ENCODE data around the gene PIP4K2A. TPM values are rescaled to one million over a fixed set of nuclear protein-coding genes. Genes with fewer than 3 reads are reported as not detected.
A peak's percentile ranks its signal among the peaks of the same experiment; 100 is the strongest.
"Not testable (repeated sequence)": the region's sequence is repeated elsewhere in the genome, so short reads cannot be mapped to it uniquely, and the experiment has no call there.

Gene PIP4K2A
- total RNA-seq, 2 donors from 2014 or later: 167 to 205 TPM

GRCh38 chr10:22520645-22521044 is 193.7 kb downstream of the PIP4K2A start:
- H3K4me1 Mint-ChIP-seq; H3K27me3 Mint-ChIP-seq; H3K27ac Mint-ChIP-seq; H3K4me3 Mint-ChIP-seq; DNase-seq; H3K36me3 Mint-ChIP-seq (ENCODE audit: low read depth); ATAC-seq; H3K9me3 ChIP-seq (ENCODE audit: control insufficient read depth, low read length, poor library complexity, severe bottlenecking): not testable (repeated sequence)

GRCh38 chr10:22518167-22518724 is 196.1 kb downstream of the PIP4K2A start:
- no peaks in the 10 kb centered on the region for H3K4me1 Mint-ChIP-seq
- H3K27me3 Mint-ChIP-seq: peaks cover 10% of the 10 kb centered on the region
- peaks cover 4% of the 10 kb centered on the region for H3K36me3 Mint-ChIP-seq (ENCODE audit: low read depth)
- H3K4me3 Mint-ChIP-seq: no peak overlapping the region
- peaks cover 2% of the 10 kb centered on the region for H3K9me3 ChIP-seq (ENCODE audit: control insufficient read depth, low read length, poor library complexity, severe bottlenecking)
- DNase-seq (no peak), ATAC-seq (no peak)
- no peak overlapping the region for H3K27ac Mint-ChIP-seq

GRCh38 chr10:22515009-22515408 is 199.4 kb downstream of the PIP4K2A start:
- peaks cover 10% of the 10 kb centered on the region for H3K27me3 Mint-ChIP-seq
- ATAC-seq: no peak

GRCh38 chr10:22514414-22514758 is 200.0 kb downstream of the PIP4K2A start:
- not testable (repeated sequence) for H3K36me3 Mint-ChIP-seq (ENCODE audit: low read depth); H3K4me1 Mint-ChIP-seq; H3K9me3 ChIP-seq (ENCODE audit: control insufficient read depth, low read length, poor library complexity, severe bottlenecking); ATAC-seq; H3K27ac Mint-ChIP-seq; H3K4me3 Mint-ChIP-seq; DNase-seq
- H3K27me3 Mint-ChIP-seq: peaks cover 10% of the 10 kb centered on the region

More at GRCh38 chr10:22515009-22515408, 199.4 kb downstream of the PIP4K2A start:
- Mint-ChIP-seq H3K27ac (no peak overlapping the region), H3K4me1 (no peaks in the 10 kb centered on the region), H3K4me3 (no peak overlapping the region), H3K36me3 (ENCODE audit: low read depth) (peaks cover 4% of the 10 kb centered on the region)
- no peak for DNase-seq
- no peaks in the 10 kb centered on the region for H3K9me3 ChIP-seq (ENCODE audit: control insufficient read depth, low read length, poor library complexity, severe bottlenecking)

GRCh38 chr10:22513483-22514413 is 200.6 kb downstream of the PIP4K2A start:
- peaks cover 10% of the 10 kb centered on the region for H3K27me3 Mint-ChIP-seq

GRCh38 chr10:22512015-22512414 is 202.4 kb downstream of the PIP4K2A start:
- peaks cover 10% of the 10 kb centered on the region for H3K27me3 Mint-ChIP-seq
- H3K36me3 Mint-ChIP-seq (ENCODE audit: low read depth); H3K27ac Mint-ChIP-seq; H3K4me1 Mint-ChIP-seq; H3K9me3 ChIP-seq (ENCODE audit: control insufficient read depth, low read length, poor library complexity, severe bottlenecking); DNase-seq; ATAC-seq; H3K4me3 Mint-ChIP-seq: not testable (repeated sequence)

More at GRCh38 chr10:22513483-22514413, 200.6 kb downstream of the PIP4K2A start:
- H3K36me3 Mint-ChIP-seq (ENCODE audit: low read depth); H3K27ac Mint-ChIP-seq; H3K4me3 Mint-ChIP-seq; H3K9me3 ChIP-seq (ENCODE audit: control insufficient read depth, low read length, poor library complexity, severe bottlenecking); DNase-seq; H3K4me1 Mint-ChIP-seq; ATAC-seq: not testable (repeated sequence)

- ATAC-seq; DNase-seq; H3K27ac Mint-ChIP-seq; H3K9me3 ChIP-seq (ENCODE audit: control insufficient read depth, low read length, poor library complexity, severe bottlenecking); H3K4me1 Mint-ChIP-seq; H3K27me3 Mint-ChIP-seq; H3K4me3 Mint-ChIP-seq; H3K36me3 Mint-ChIP-seq (ENCODE audit: low read depth): not testable (repeated sequence)
Observed at GRCh38 chr10:22508214-22508613, 206.2 kb downstream of the PIP4K2A start.

- Mint-ChIP-seq H3K4me1 (peaks cover 6% of the 10 kb centered on the region), H3K27ac (no peak overlapping the region)
- no peaks in the 10 kb centered on the region for H3K9me3 ChIP-seq (ENCODE audit: control insufficient read depth, low read length, poor library complexity, severe bottlenecking)
Observed at GRCh38 chr10:22505911-22506685, 208.3 kb downstream of the PIP4K2A start.

GRCh38 chr10:22504766-22505165 is 209.6 kb downstream of the PIP4K2A start:
- Mint-ChIP-seq H3K4me1 (peaks cover 6% of the 10 kb centered on the region), H3K27ac (no peak overlapping the region)
- DNase-seq: no peak

More at GRCh38 chr10:22505911-22506685, 208.3 kb downstream of the PIP4K2A start:
- H3K4me3 Mint-ChIP-seq: no peak overlapping the region
- H3K36me3 Mint-ChIP-seq (ENCODE audit: low read depth): no peaks in the 10 kb centered on the region
- DNase-seq (no peak), ATAC-seq (peak; percentile 67)
- peaks cover 6% of the 10 kb centered on the region for H3K27me3 Mint-ChIP-seq

GRCh38 chr10:22503315-22504088 is 210.9 kb downstream of the PIP4K2A start:
- Mint-ChIP-seq H3K27ac (no peak overlapping the region), H3K4me1 (peaks cover 6% of the 10 kb centered on the region), H3K27me3 (peaks cover 21% of the 10 kb centered on the region), H3K4me3 (no peak overlapping the region), H3K36me3 (ENCODE audit: low read depth) (no peaks in the 10 kb centered on the region)
- DNase-seq: no peak
- no peak for ATAC-seq
- H3K9me3 ChIP-seq (ENCODE audit: control insufficient read depth, low read length, poor library complexity, severe bottlenecking): no peaks in the 10 kb centered on the region

More at GRCh38 chr10:22504766-22505165, 209.6 kb downstream of the PIP4K2A start:
- no peak for ATAC-seq
- no peaks in the 10 kb centered on the region for H3K9me3 ChIP-seq (ENCODE audit: control insufficient read depth, low read length, poor library complexity, severe bottlenecking)
- Mint-ChIP-seq H3K27me3 (peaks cover 8% of the 10 kb centered on the region), H3K4me3 (no peak overlapping the region), H3K36me3 (ENCODE audit: low read depth) (no peaks in the 10 kb centered on the region)

GRCh38 chr10:22501863-22502262 is 212.5 kb downstream of the PIP4K2A start:
- DNase-seq: no peak
- peaks cover 6% of the 10 kb centered on the region for H3K4me1 Mint-ChIP-seq
- peaks cover 34% of the 10 kb centered on the region for H3K27me3 Mint-ChIP-seq
- no peak overlapping the region for H3K27ac Mint-ChIP-seq
- H3K9me3 ChIP-seq (ENCODE audit: control insufficient read depth, low read length, poor library complexity, severe bottlenecking): no peaks in the 10 kb centered on the region
- no peaks in the 10 kb centered on the region for H3K36me3 Mint-ChIP-seq (ENCODE audit: low read depth)
- no peak overlapping the region for H3K4me3 Mint-ChIP-seq
- ATAC-seq: no peak

GRCh38 chr10:22501413-22501812 is 213.0 kb downstream of the PIP4K2A start:
- peaks cover 6% of the 10 kb centered on the region for H3K4me1 Mint-ChIP-seq

More at GRCh38 chr10:22501413-22501812, 213.0 kb downstream of the PIP4K2A start:
- no peaks in the 10 kb centered on the region for H3K9me3 ChIP-seq (ENCODE audit: control insufficient read depth, low read length, poor library complexity, severe bottlenecking)
- Mint-ChIP-seq H3K4me3 (no peak overlapping the region), H3K27ac (no peak overlapping the region), H3K27me3 (peaks cover 34% of the 10 kb centered on the region), H3K36me3 (ENCODE audit: low read depth) (no peaks in the 10 kb centered on the region)
- ATAC-seq: no peak
- no peak for DNase-seq
